ENCODE results near the gene ZSWIM2. TPM values are rescaled to one million over a fixed set of nuclear protein-coding genes. Genes with fewer than 3 reads are reported as not detected.
A peak's percentile ranks its signal among the peaks of the same experiment; 100 is the strongest.

The ZSWIM2 gene
- total RNA-seq, 4 donors from 2014 or later: not detected

- peaks cover 0 to 21% (median 3%) of the 10 kb centered on the region in 3 donors for H3K4me1 ChIP-seq
- 48 to 52% methylated on average over 1 of the region's 1 CpG for WGBS, 2 donors
Measured at GRCh38 chr2:186891185-186891621, 42.2 kb upstream of the ZSWIM2 start.

GRCh38 chr2:186889101-186889879 is 40.3 kb upstream of the ZSWIM2 start:
- Histone ChIP-seq H3K9me3 (no peaks in the 10 kb centered on the region), H3K27me3 (no peaks in the 10 kb centered on the region), H3K4me1 (peaks cover 0 to 24% (median 3%) of the 10 kb centered on the region in 3 donors), H3K36me3 (no peaks in the 10 kb centered on the region), H3K27ac (peak overlapping the region in 2 of 4 donors; percentile 16 to 22), H3K4me3 (no peak overlapping the region)
- intact Hi-C loops (cut with DNase I): no loop called here
- WGBS, 2 donors: 45 to 49% methylated on average over 7 of the region's 7 CpGs
- no peak for DNase-seq
- TF ChIP-seq POLR2A (IDR thresholded peaks at IDR 0.05): no peak
- no peak for TF ChIP-seq CTCF (IDR thresholded peaks at IDR 0.05)

More at GRCh38 chr2:186891185-186891621, 42.2 kb upstream of the ZSWIM2 start:
- Histone ChIP-seq H3K27ac (no peak overlapping the region), H3K9me3 (no peaks in the 10 kb centered on the region), H3K27me3 (no peaks in the 10 kb centered on the region), H3K4me3 (no peak overlapping the region), H3K36me3 (no peaks in the 10 kb centered on the region)
- intact Hi-C loops (cut with DNase I): no loop called here
- TF ChIP-seq POLR2A (IDR thresholded peaks at IDR 0.05) (no peak), CTCF (IDR thresholded peaks at IDR 0.05) (no peak)
- DNase-seq: no peak

- TF ChIP-seq POLR2A (IDR thresholded peaks at IDR 0.05) (no peak), CTCF (IDR thresholded peaks at IDR 0.05) (no peak)
- 45 to 57% methylated on average over 7 of the region's 7 CpGs for WGBS, 2 donors
- no peaks in the 10 kb centered on the region for H3K36me3 ChIP-seq
- H3K27me3 ChIP-seq: no peaks in the 10 kb centered on the region
- peak overlapping the region in 2 of 4 donors; percentile 50 to 51 for H3K27ac ChIP-seq
- peaks cover 0 to 15% (median 3%) of the 10 kb centered on the region in 3 donors for H3K4me1 ChIP-seq
- intact Hi-C loops (cut with DNase I): no loop called here
- DNase-seq: no peak
- H3K9me3 ChIP-seq: no peaks in the 10 kb centered on the region
- H3K4me3 ChIP-seq: no peak overlapping the region
Measured at GRCh38 chr2:186887107-186888090, 38.4 kb upstream of the ZSWIM2 start.

- Histone ChIP-seq H3K4me3 (no peak overlapping the region), H3K4me1 (peaks cover 0 to 15% (median 0%) of the 10 kb centered on the region in 3 donors), H3K27me3 (no peaks in the 10 kb centered on the region), H3K27ac (no peak overlapping the region), H3K36me3 (no peaks in the 10 kb centered on the region), H3K9me3 (no peaks in the 10 kb centered on the region)
- DNase-seq: no peak
- intact Hi-C loops (cut with DNase I): no loop called here
- WGBS, 2 donors: 31 to 58% methylated on average over 1 of the region's 1 CpG
- TF ChIP-seq POLR2A (IDR thresholded peaks at IDR 0.05) (no peak), CTCF (IDR thresholded peaks at IDR 0.05) (no peak)
Measured at GRCh38 chr2:186884587-186884986, 35.6 kb upstream of the ZSWIM2 start.
